NB4 (cell line): ENCODE measurements around the gene TMEM178B.

Experiments
- DNase-seq: peaks from one replicate; pipeline ENCODE4 v3.0.0; 2010; ENCODE audit warnings: low read depth
- H3K4me3 ChIP-seq: one replicate; pipeline ENCODE4 v1.5.1; 2011; ENCODE audit warnings: mild to moderate bottlenecking, low read depth, low read length, moderate library complexity
- CTCF ChIP-seq: IDR thresholded peaks from one replicate; pipeline ENCODE4 v1.5.1; 2012; ENCODE audit warnings: low read depth, low read length
- MAX ChIP-seq: IDR thresholded peaks from 2 replicates; pipeline ENCODE4 v1.6.1; 2011; ENCODE audit warnings: low read depth, low read length
- MYC ChIP-seq: IDR thresholded peaks from 2 replicates; pipeline ENCODE4 v1.6.1; 2011; ENCODE audit warnings: low read depth, low read length
- POLR2A ChIP-seq: IDR thresholded peaks from 2 replicates; pipeline ENCODE4 v1.6.1; 2011; ENCODE audit warnings: mild to moderate bottlenecking; ENCODE audit not compliant: insufficient read length; ENCODE audit errors: extremely low read depth

The TMEM178B gene

GRCh38 chr7:141370178-141370577 is 296.3 kb downstream of the TMEM178B start:
- no peak for DNase-seq

GRCh38 chr7:141370650-141371049 is 296.8 kb downstream of the TMEM178B start:
- no peak overlapping the region for H3K4me3 ChIP-seq
- TF ChIP-seq MYC, result no peak
- no peak for TF ChIP-seq MAX
- no peak for TF ChIP-seq CTCF
- TF ChIP-seq POLR2A, result no peak
- no peak for DNase-seq

More at GRCh38 chr7:141370178-141370577, 296.3 kb downstream of the TMEM178B start:
- no peak for TF ChIP-seq MYC
- no peak for TF ChIP-seq CTCF
- TF ChIP-seq POLR2A, result no peak
- no peak for TF ChIP-seq MAX
- H3K4me3 ChIP-seq, result no peak overlapping the region

GRCh38 chr7:141374425-141374824 is 300.6 kb downstream of the TMEM178B start:
- TF ChIP-seq CTCF (no peak), POLR2A (no peak), MYC (no peak), MAX (no peak)
- H3K4me3 ChIP-seq, result no peak overlapping the region
- DNase-seq, result no peak

GRCh38 chr7:141375442-141375841 is 301.6 kb downstream of the TMEM178B start:
- no peak overlapping the region for H3K4me3 ChIP-seq

GRCh38 chr7:141377906-141378305 is 304.0 kb downstream of the TMEM178B start:
- no peak for DNase-seq
- no peak overlapping the region for H3K4me3 ChIP-seq
- TF ChIP-seq CTCF (no peak), MAX (no peak), POLR2A (no peak), MYC (no peak)

More at GRCh38 chr7:141375442-141375841, 301.6 kb downstream of the TMEM178B start:
- no peak for DNase-seq
- TF ChIP-seq MAX (no peak), MYC (no peak), CTCF (no peak), POLR2A (no peak)

- DNase-seq, result no peak
- TF ChIP-seq CTCF, result no peak
- TF ChIP-seq MAX, result no peak
- TF ChIP-seq POLR2A, result no peak
- TF ChIP-seq MYC, result no peak
- no peak overlapping the region for H3K4me3 ChIP-seq
These were observed 304.5 kb downstream of the TMEM178B start for GRCh38 chr7:141378405-141378804.
